Measurements from ENCODE around the gene GNAQ. TPM values are rescaled to one million over a fixed set of nuclear protein-coding genes. Genes with fewer than 3 reads are reported as not detected.

Gene GNAQ
- total and polyA plus RNA-seq, 4 donors = 24.6 to 86.2 (median 51.4) TPM

DNA sequence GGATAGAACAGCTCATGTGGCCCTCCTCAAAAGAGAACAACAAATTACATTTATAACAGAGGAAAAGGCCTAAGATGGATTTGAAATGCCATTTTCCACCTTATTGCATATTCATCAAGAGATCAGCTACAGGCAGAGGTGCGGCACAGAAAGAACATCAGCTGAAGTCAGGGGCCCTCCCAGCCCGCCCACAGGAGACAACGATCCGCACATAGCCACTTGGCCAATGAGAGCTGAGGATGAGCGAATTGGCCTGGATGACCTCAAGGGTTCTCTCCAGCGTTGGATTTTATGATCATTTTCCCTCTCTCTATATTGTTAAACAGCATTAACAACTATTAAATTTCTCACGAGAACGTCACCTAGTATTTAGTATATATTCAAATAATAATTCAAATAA, 97.6 kb downstream of the GNAQ start:
- TF ChIP-seq, protein P1, sequence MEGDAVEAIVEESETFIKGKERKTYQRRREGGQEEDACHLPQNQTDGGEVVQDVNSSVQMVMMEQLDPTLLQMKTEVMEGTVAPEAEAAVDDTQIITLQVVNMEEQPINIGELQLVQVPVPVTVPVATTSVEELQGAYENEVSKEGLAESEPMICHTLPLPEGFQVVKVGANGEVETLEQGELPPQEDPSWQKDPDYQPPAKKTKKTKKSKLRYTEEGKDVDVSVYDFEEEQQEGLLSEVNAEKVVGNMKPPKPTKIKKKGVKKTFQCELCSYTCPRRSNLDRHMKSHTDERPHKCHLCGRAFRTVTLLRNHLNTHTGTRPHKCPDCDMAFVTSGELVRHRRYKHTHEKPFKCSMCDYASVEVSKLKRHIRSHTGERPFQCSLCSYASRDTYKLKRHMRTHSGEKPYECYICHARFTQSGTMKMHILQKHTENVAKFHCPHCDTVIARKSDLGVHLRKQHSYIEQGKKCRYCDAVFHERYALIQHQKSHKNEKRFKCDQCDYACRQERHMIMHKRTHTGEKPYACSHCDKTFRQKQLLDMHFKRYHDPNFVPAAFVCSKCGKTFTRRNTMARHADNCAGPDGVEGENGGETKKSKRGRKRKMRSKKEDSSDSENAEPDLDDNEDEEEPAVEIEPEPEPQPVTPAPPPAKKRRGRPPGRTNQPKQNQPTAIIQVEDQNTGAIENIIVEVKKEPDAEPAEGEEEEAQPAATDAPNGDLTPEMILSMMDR (IDR thresholded peaks at IDR 0.05; ENCODE audit: control extremely low read depth, extremely low read depth) = no peak

DNA sequence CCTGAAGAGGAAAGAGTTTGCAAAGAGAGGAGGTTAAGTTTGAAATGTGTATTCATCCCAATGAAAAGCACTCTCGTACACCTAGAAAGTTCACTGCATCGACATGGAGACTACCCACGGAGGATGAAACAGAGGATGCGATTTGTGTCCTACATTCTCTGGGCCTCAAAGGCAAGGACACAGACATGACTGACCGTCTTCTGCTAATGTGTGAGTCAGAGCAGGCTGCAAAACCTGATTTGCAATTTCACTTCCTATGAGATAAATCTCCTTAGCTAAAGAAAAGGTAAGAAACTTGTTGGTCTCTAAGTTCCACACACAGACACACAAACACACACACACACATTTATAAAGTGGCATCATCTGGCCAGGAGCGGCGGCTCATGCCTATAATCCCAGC, 98.6 kb downstream of the GNAQ start:
- Histone ChIP-seq H3K36me3 (ENCODE audit: control insufficient read depth in 4 of 4, insufficient read depth in 4 of 4, low read length in 4 of 4) (peaks cover 0 to 2% (median 0%) of the 10 kb centered on the region in 4 donors), H3K9me3 (ENCODE audit: control insufficient read depth in 4 of 4, insufficient read depth in 3 of 4, low read length in 3 of 4) (no peaks in the 10 kb centered on the region), H3K9ac (ENCODE audit: insufficient read depth in 1 of 2, low read length in 2 of 2) (no peak overlapping the region), H3K27me3 (ENCODE audit: control insufficient read depth in 3 of 3, insufficient read depth in 3 of 3, low read length in 2 of 3) (no peaks in the 10 kb centered on the region), H3K4me1 (ENCODE audit: control insufficient read depth in 5 of 5, insufficient read depth in 5 of 5, low read length in 5 of 5) (peaks cover 0 to 7% (median 0%) of the 10 kb centered on the region in 5 donors), H3K4me3 (no peak overlapping the region), H3K27ac (ENCODE audit: low read depth in 1 of 2, low read length in 1 of 2) (no peak overlapping the region)
- TF ChIP-seq, protein P1 (IDR thresholded peaks at IDR 0.05; ENCODE audit: control extremely low read depth, extremely low read depth) = no peak
- DNase-seq (no peak), ATAC-seq (ENCODE audit: insufficient read depth, low FRiP score) (no peak)
- 77 to 80% methylated on average over 7 of the region's 7 CpGs for WGBS, 2 donors

More for the DNA sequence above, 97.6 kb downstream of the GNAQ start:
- H3K9me3 ChIP-seq (ENCODE audit: control insufficient read depth in 4 of 4, insufficient read depth in 3 of 4, low read length in 3 of 4) = no peaks in the 10 kb centered on the region
- H3K27me3 ChIP-seq (ENCODE audit: control insufficient read depth in 3 of 3, insufficient read depth in 3 of 3, low read length in 2 of 3) = no peaks in the 10 kb centered on the region
- 94 to 97% methylated on average over 8 of the region's 8 CpGs for WGBS, 2 donors
- H3K27ac ChIP-seq (ENCODE audit: low read depth in 1 of 2, low read length in 1 of 2) = no peak overlapping the region
- H3K4me1 ChIP-seq (ENCODE audit: control insufficient read depth in 5 of 5, insufficient read depth in 5 of 5, low read length in 5 of 5) = peaks cover 0 to 7% (median 0%) of the 10 kb centered on the region in 5 donors
- H3K9ac ChIP-seq (ENCODE audit: insufficient read depth in 1 of 2, low read length in 2 of 2) = no peak overlapping the region
- no peak for DNase-seq
- no peak overlapping the region for H3K4me3 ChIP-seq
- peaks cover 0 to 4% (median 0%) of the 10 kb centered on the region in 4 donors for H3K36me3 ChIP-seq (ENCODE audit: control insufficient read depth in 4 of 4, insufficient read depth in 4 of 4, low read length in 4 of 4)
- ATAC-seq (ENCODE audit: insufficient read depth, low FRiP score) = no peak

- Histone ChIP-seq H3K4me1 (ENCODE audit: control insufficient read depth in 5 of 5, insufficient read depth in 5 of 5, low read length in 5 of 5) (peaks cover 0 to 8% (median 3%) of the 10 kb centered on the region in 5 donors), H3K36me3 (ENCODE audit: control insufficient read depth in 4 of 4, insufficient read depth in 4 of 4, low read length in 4 of 4) (peaks cover 0 to 2% (median 0%) of the 10 kb centered on the region in 4 donors), H3K9ac (ENCODE audit: insufficient read depth in 1 of 2, low read length in 2 of 2) (no peak overlapping the region), H3K9me3 (ENCODE audit: control insufficient read depth in 4 of 4, insufficient read depth in 3 of 4, low read length in 3 of 4) (no peaks in the 10 kb centered on the region), H3K27me3 (ENCODE audit: control insufficient read depth in 3 of 3, insufficient read depth in 3 of 3, low read length in 2 of 3) (no peaks in the 10 kb centered on the region), H3K27ac (ENCODE audit: low read depth in 1 of 2, low read length in 1 of 2) (no peak overlapping the region), H3K4me3 (no peak overlapping the region)
- ATAC-seq (ENCODE audit: insufficient read depth, low FRiP score) = no peak
- TF ChIP-seq, protein P1 (IDR thresholded peaks at IDR 0.05; ENCODE audit: control extremely low read depth, extremely low read depth) = no peak
- no peak for DNase-seq
These were observed 101.7 kb downstream of the GNAQ start for GRCh38 chr9:77929942-77930341.

- DNase-seq = no peak
- Histone ChIP-seq H3K9me3 (ENCODE audit: control insufficient read depth in 4 of 4, insufficient read depth in 3 of 4, low read length in 3 of 4) (no peaks in the 10 kb centered on the region), H3K27me3 (ENCODE audit: control insufficient read depth in 3 of 3, insufficient read depth in 3 of 3, low read length in 2 of 3) (no peaks in the 10 kb centered on the region), H3K4me1 (ENCODE audit: control insufficient read depth in 5 of 5, insufficient read depth in 5 of 5, low read length in 5 of 5) (peaks cover 0 to 7% (median 5%) of the 10 kb centered on the region in 5 donors), H3K27ac (ENCODE audit: low read depth in 1 of 2, low read length in 1 of 2) (no peak overlapping the region), H3K9ac (ENCODE audit: insufficient read depth in 1 of 2, low read length in 2 of 2) (no peak overlapping the region), H3K36me3 (ENCODE audit: control insufficient read depth in 4 of 4, insufficient read depth in 4 of 4, low read length in 4 of 4) (peaks cover 0 to under 1% (median 0%) of the 10 kb centered on the region in 4 donors), H3K4me3 (no peak overlapping the region)
- TF ChIP-seq, protein P1 (IDR thresholded peaks at IDR 0.05; ENCODE audit: control extremely low read depth, extremely low read depth) = no peak
- WGBS, 2 donors = 16 to 31% methylated on average over 2 of the region's 2 CpGs
- no peak for ATAC-seq (ENCODE audit: insufficient read depth, low FRiP score)
These were observed 104.3 kb downstream of the GNAQ start for GRCh38 chr9:77927265-77927664.
